Measurements from ENCODE around the gene PRKAA1. TPM values are rescaled to one million over a fixed set of nuclear protein-coding genes. Genes with fewer than 3 reads are reported as not detected.

PRKAA1 gene
- total and polyA plus RNA-seq, 7 donors = 9.6 to 36.8 (median 28.1) TPM

- H3K27me3 ChIP-seq (ENCODE audit: insufficient read depth in 3 of 3, low read length in 2 of 3) = no peaks in the 10 kb centered on the region
- no peak overlapping the region for H3K27ac ChIP-seq
- no peak for ATAC-seq
- H3K9me3 ChIP-seq = no peaks in the 10 kb centered on the region
- WGBS, 3 donors = 87 to 90% (median 87%) methylated on average over 8 of the region's 8 CpGs
- H3K4me3 ChIP-seq = no peak overlapping the region
- intact Hi-C loops (cut with DNase I) = no loop called here
- no peak for TF ChIP-seq CTCF (IDR thresholded peaks at IDR 0.05)
- peaks cover 3% of the 10 kb centered on the region for H3K4me1 ChIP-seq
- no peaks in the 10 kb centered on the region for H3K36me3 ChIP-seq (ENCODE audit: insufficient read depth in 1 of 2, low read depth in 1 of 2)
- DNase-seq = no peak
Measured at GRCh38 chr5:40801771-40802562, 3.8 kb upstream of the PRKAA1 start.

- H3K4me3 ChIP-seq = peak overlapping the region; percentile 89
- 0 to 33% (median 3%) methylated on average over 1 of the region's 1 CpG for WGBS, 3 donors
- no peak for ATAC-seq
Measured at GRCh38 chr5:40799258-40799657, 1.1 kb upstream of the PRKAA1 start.

GRCh38 chr5:40798801-40799210, 632 bp upstream of the PRKAA1 start:
- Histone ChIP-seq H3K36me3 (ENCODE audit: insufficient read depth in 1 of 2, low read depth in 1 of 2) (no peaks in the 10 kb centered on the region), H3K27ac (peak overlapping the region; percentile 79), H3K27me3 (ENCODE audit: insufficient read depth in 3 of 3, low read length in 2 of 3) (no peaks in the 10 kb centered on the region), H3K4me1 (peaks cover 12% of the 10 kb centered on the region), H3K9me3 (no peaks in the 10 kb centered on the region), H3K4me3 (peak overlapping the region; percentile 89)
- DNase-seq (no peak), ATAC-seq (peak in 1 of 4 donors; percentile 36)
- intact Hi-C loops (cut with DNase I) = no loop called here
- WGBS, 3 donors = 4 to 9% (median 4%) methylated on average over 7 of the region's 7 CpGs
- TF ChIP-seq CTCF (IDR thresholded peaks at IDR 0.05) = no peak

More at GRCh38 chr5:40799258-40799657, 1.1 kb upstream of the PRKAA1 start:
- intact Hi-C loops (cut with DNase I) = no loop called here
- Histone ChIP-seq H3K4me1 (peaks cover 12% of the 10 kb centered on the region), H3K27me3 (ENCODE audit: insufficient read depth in 3 of 3, low read length in 2 of 3) (no peaks in the 10 kb centered on the region), H3K36me3 (ENCODE audit: insufficient read depth in 1 of 2, low read depth in 1 of 2) (no peaks in the 10 kb centered on the region), H3K9me3 (no peaks in the 10 kb centered on the region), H3K27ac (no peak overlapping the region)
- DNase-seq = no peak
- no peak for TF ChIP-seq CTCF (IDR thresholded peaks at IDR 0.05)

GRCh38 chr5:40797273-40798011, 732 bp downstream of the PRKAA1 start:
- DNase-seq (peak; percentile 78 to 85), ATAC-seq (peak; percentile 72 to 80 (median 72))
- WGBS, 3 donors = 1% methylated on average over 41 to 56 of the region's 56 CpGs
- Histone ChIP-seq H3K27me3 (ENCODE audit: insufficient read depth in 3 of 3, low read length in 2 of 3) (no peaks in the 10 kb centered on the region), H3K27ac (peak overlapping the region; percentile 79), H3K4me3 (peak overlapping the region; percentile 89), H3K36me3 (ENCODE audit: insufficient read depth in 1 of 2, low read depth in 1 of 2) (no peaks in the 10 kb centered on the region), H3K4me1 (peaks cover 12% of the 10 kb centered on the region), H3K9me3 (no peaks in the 10 kb centered on the region)
- no peak for TF ChIP-seq CTCF (IDR thresholded peaks at IDR 0.05)
- intact Hi-C loops (cut with DNase I) = loop anchor here in 1 of 2 donors (1.0 kb wide), 1 partner anchor 38 kb away; the partner anchor contains the start of gene RPL37
